ENCODE results near the gene SDK2.

The SDK2 gene

GRCh38 chr17:73419051-73419450, 225.2 kb downstream of the SDK2 start:
- no peak for DNase-seq (ENCODE audit: low read depth)

GRCh38 chr17:73415782-73416181, 228.5 kb downstream of the SDK2 start:
- no peak for DNase-seq (ENCODE audit: low read depth)

- no peak for DNase-seq (ENCODE audit: low read depth)
These were observed 229.9 kb downstream of the SDK2 start for GRCh38 chr17:73414171-73414955.

- DNase-seq (ENCODE audit: low read depth), result no peak
These were observed 231.3 kb downstream of the SDK2 start for GRCh38 chr17:73412914-73413313.

GRCh38 chr17:73411313-73411747, 232.9 kb downstream of the SDK2 start:
- DNase-seq (ENCODE audit: low read depth), result no peak

- DNase-seq (ENCODE audit: low read depth), result no peak
These were observed 233.5 kb downstream of the SDK2 start for GRCh38 chr17:73410586-73411312.

- DNase-seq (ENCODE audit: low read depth), result no peak
These were observed 240.0 kb downstream of the SDK2 start for GRCh38 chr17:73404246-73404645.

GRCh38 chr17:73402466-73402865, 241.8 kb downstream of the SDK2 start:
- no peak for DNase-seq (ENCODE audit: low read depth)

GRCh38 chr17:73401911-73402310, 242.3 kb downstream of the SDK2 start:
- no peak for DNase-seq (ENCODE audit: low read depth)

GRCh38 chr17:73400915-73401545, 243.2 kb downstream of the SDK2 start:
- no peak for DNase-seq (ENCODE audit: low read depth)

- no peak for DNase-seq (ENCODE audit: low read depth)
These were observed 245.2 kb downstream of the SDK2 start for GRCh38 chr17:73399056-73399455.

- DNase-seq (ENCODE audit: low read depth), result no peak
These were observed 246.2 kb downstream of the SDK2 start for GRCh38 chr17:73397856-73398540.

- DNase-seq (ENCODE audit: low read depth), result no peak
These were observed 246.9 kb downstream of the SDK2 start for GRCh38 chr17:73397278-73397826.

- DNase-seq (ENCODE audit: low read depth), result no peak
These were observed 247.6 kb downstream of the SDK2 start for GRCh38 chr17:73396431-73397277.

GRCh38 chr17:73394512-73395450, 249.5 kb downstream of the SDK2 start:
- DNase-seq (ENCODE audit: low read depth), result no peak

GRCh38 chr17:73393962-73394361, 250.3 kb downstream of the SDK2 start:
- no peak for DNase-seq (ENCODE audit: low read depth)

GRCh38 chr17:73393381-73393780, 250.9 kb downstream of the SDK2 start:
- DNase-seq (ENCODE audit: low read depth), result no peak

- DNase-seq (ENCODE audit: low read depth), result no peak
These were observed 252.6 kb downstream of the SDK2 start for GRCh38 chr17:73391331-73392265.

- no peak for DNase-seq (ENCODE audit: low read depth)
These were observed 253.4 kb downstream of the SDK2 start for GRCh38 chr17:73390851-73391250.
